OCI-LY1 (cell line): ENCODE measurements around the gene STKLD1.
"Not testable (repeated sequence)": the region's sequence is repeated elsewhere in the genome, so short reads cannot be mapped to it uniquely, and the experiment has no call there.

Experiments
- H2AFZ ChIP-seq: fragments of 200-600 bp; sonication (generic), shearing (Covaris generic); 2 replicates; pipeline ENCODE4 v1.6.0; 2014; ENCODE audit warnings: antibody characterized with exemption, mild to moderate bottlenecking, low read length
- H3F3A ChIP-seq: fragments of 200-600 bp; sonication (generic), shearing (Covaris generic); 2 replicates; pipeline ENCODE4 v1.6.0; 2014; ENCODE audit warnings: mild to moderate bottlenecking, antibody characterized with exemption, low read length, moderate library complexity; ENCODE audit not compliant: insufficient read depth
- H3K27ac ChIP-seq: fragments of 200-600 bp; sonication (generic); 2 replicates; pipeline ENCODE4 v1.5.1; 2014; ENCODE audit warnings: low read length, mixed run types, mild to moderate bottlenecking, low read depth; ENCODE audit not compliant: poor library complexity, severe bottlenecking
- H3K27me3 ChIP-seq: fragments of 200-600 bp; sonication (generic); 2 replicates; pipeline ENCODE4 v1.6.0; 2014; ENCODE audit warnings: antibody characterized with exemption, mild to moderate bottlenecking, low read length, moderate library complexity; ENCODE audit not compliant: insufficient read depth
- H3K36me3 ChIP-seq: fragments of 200-600 bp; sonication (generic); 2 replicates; pipeline ENCODE4 v1.6.1; 2014; ENCODE audit warnings: mild to moderate bottlenecking, antibody characterized with exemption, low read length, moderate library complexity, mixed read lengths; ENCODE audit not compliant: insufficient read depth
- H3K4me1 ChIP-seq: fragments of 200-600 bp; sonication (generic); 2 replicates; pipeline ENCODE4 v1.5.1; 2014; ENCODE audit warnings: mild to moderate bottlenecking, low read length, moderate library complexity; ENCODE audit not compliant: insufficient read depth, severe bottlenecking
- H3K4me2 ChIP-seq: fragments of 200-600 bp; sonication (generic), shearing (Covaris generic); 2 replicates; pipeline ENCODE4 v1.6.1; 2014; ENCODE audit warnings: low read length
- H3K4me3 ChIP-seq: fragments of 200-600 bp; sonication (generic); 2 replicates; pipeline ENCODE4 v1.5.1; 2014; ENCODE audit warnings: low read length, low read depth, mild to moderate bottlenecking, mixed read lengths; ENCODE audit not compliant: poor library complexity, severe bottlenecking
- H3K79me2 ChIP-seq: fragments of 200-600 bp; shearing (Covaris generic); 2 replicates; pipeline ENCODE4 v1.6.1; 2016; ENCODE audit warnings: mixed run types, low read length, mixed read lengths; ENCODE audit not compliant: insufficient read depth
- H3K9ac ChIP-seq: fragments of 200-600 bp; sonication (generic), shearing (Covaris generic); 2 replicates; pipeline ENCODE4 v1.6.1; 2014; ENCODE audit warnings: mild to moderate bottlenecking, low read length, mixed read lengths
- H3K9me2 ChIP-seq: fragments of 200-600 bp; sonication (generic), shearing (Covaris generic); 2 replicates; pipeline ENCODE4 v1.6.1; 2014; ENCODE audit warnings: low read depth, mild to moderate bottlenecking, low read length, mixed read lengths
- H3K9me3 ChIP-seq: fragments of 200-600 bp; shearing (Covaris generic); 2 replicates; pipeline ENCODE4 v1.6.1; 2014; ENCODE audit warnings: low read length, mixed read lengths
- H4K20me1 ChIP-seq: fragments of 200-600 bp; sonication (generic), shearing (Covaris generic); 2 replicates; pipeline ENCODE4 v1.6.0; 2016; ENCODE audit warnings: mild to moderate bottlenecking, low read length; ENCODE audit not compliant: insufficient read depth
- EZH2 ChIP-seq: fragments of 200-600 bp; sonication (generic), shearing (Covaris generic); IDR thresholded peaks from 2 replicates; pipeline ENCODE4 v1.8.0; 2017; ENCODE audit warnings: borderline replicate concordance, mixed run types, mild to moderate bottlenecking, antibody characterized with exemption, low read length, moderate library complexity, mixed read lengths
- TF ChIP-seq, protein P1 (sequence below): fragments of 200-600 bp; sonication (generic), shearing (Covaris generic); IDR thresholded peaks from 2 replicates; pipeline ENCODE4 v1.5.1; 2017; ENCODE audit warnings: mild to moderate bottlenecking, antibody characterized with exemption, low read length, moderate library complexity, mixed read lengths

The STKLD1 gene

DNA sequence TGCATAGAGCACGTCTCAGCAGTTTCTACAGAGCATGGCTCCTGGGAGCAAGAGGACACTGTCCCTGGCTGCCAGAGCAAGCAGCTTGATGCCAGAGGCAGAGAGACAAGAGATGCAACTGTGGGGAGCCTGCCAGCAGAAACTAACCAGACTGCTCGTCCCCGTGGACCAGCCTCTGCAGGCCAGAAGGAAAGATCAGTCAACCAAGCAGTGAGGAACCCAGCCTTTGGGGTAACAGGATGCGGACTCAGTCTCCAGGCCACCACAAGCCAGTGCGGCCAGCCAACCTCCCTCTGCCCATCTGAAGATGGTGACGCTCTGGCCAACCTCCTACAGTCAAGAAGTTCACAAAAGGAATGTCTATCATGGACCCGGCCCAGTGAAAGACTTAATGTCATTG lies 4.0 kb upstream of the STKLD1 start:
- H4K20me1 ChIP-seq: no peaks in the 10 kb centered on the region
- no peaks in the 10 kb centered on the region for H3K9me3 ChIP-seq
- H3K27me3 ChIP-seq: no peaks in the 10 kb centered on the region; the same call in 1 of the 2 replicates
- H3K4me3 ChIP-seq: peak overlapping the region; percentile 18
- peak overlapping the region; percentile 50; the same call in 1 of the 2 replicates for H3K4me2 ChIP-seq
- no peaks in the 10 kb centered on the region for H3K9me2 ChIP-seq
- H3K9ac ChIP-seq: peak overlapping the region; percentile 43; the same call in 1 of the 2 replicates
- no peak overlapping the region for H2AFZ ChIP-seq
- peaks cover 25% of the 10 kb centered on the region; the same call in 1 of the 2 replicates for H3K36me3 ChIP-seq
- no peak overlapping the region for H3K27ac ChIP-seq
- H3K4me1 ChIP-seq: peaks cover 44% of the 10 kb centered on the region
- H3K79me2 ChIP-seq: peaks cover 28% of the 10 kb centered on the region
- H3F3A ChIP-seq: no peaks in the 10 kb centered on the region
- TF ChIP-seq, protein P1, sequence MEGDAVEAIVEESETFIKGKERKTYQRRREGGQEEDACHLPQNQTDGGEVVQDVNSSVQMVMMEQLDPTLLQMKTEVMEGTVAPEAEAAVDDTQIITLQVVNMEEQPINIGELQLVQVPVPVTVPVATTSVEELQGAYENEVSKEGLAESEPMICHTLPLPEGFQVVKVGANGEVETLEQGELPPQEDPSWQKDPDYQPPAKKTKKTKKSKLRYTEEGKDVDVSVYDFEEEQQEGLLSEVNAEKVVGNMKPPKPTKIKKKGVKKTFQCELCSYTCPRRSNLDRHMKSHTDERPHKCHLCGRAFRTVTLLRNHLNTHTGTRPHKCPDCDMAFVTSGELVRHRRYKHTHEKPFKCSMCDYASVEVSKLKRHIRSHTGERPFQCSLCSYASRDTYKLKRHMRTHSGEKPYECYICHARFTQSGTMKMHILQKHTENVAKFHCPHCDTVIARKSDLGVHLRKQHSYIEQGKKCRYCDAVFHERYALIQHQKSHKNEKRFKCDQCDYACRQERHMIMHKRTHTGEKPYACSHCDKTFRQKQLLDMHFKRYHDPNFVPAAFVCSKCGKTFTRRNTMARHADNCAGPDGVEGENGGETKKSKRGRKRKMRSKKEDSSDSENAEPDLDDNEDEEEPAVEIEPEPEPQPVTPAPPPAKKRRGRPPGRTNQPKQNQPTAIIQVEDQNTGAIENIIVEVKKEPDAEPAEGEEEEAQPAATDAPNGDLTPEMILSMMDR: no peak
- no peak for TF ChIP-seq EZH2

DNA sequence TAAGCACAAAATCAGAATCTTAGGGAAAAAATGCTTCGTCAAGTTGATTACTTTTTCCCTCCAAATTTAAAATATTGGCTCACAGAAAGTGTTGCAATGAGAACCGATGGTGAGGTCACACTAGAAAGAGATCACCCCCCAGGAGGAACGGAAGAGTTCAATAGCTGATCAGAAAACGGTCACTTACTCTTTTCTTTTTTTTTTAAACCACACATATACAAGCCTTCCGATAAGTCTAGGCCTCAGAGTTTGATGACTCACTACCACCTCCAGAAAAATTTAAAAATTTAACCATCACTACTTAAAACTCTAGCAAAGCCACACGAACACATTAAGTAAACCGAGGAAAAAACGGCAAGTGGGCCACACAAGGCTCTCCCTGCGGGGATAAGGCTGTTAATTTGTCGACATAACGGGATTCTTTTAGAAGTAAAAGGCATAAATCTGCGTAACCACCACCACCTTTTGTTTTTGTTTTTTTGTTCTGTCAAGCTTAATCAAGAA lies 1.5 kb upstream of the STKLD1 start:
- Histone ChIP-seq H3K4me2 (peak overlapping the region; percentile 93), H3K9me3 (no peaks in the 10 kb centered on the region), H3K79me2 (peaks cover 24% of the 10 kb centered on the region), H3K27ac (peak overlapping the region; percentile 26), H3K4me3 (peak overlapping the region; percentile 73), H3K9ac (peak overlapping the region; percentile 75), H3F3A (no peaks in the 10 kb centered on the region), H4K20me1 (no peaks in the 10 kb centered on the region), H2AFZ (no peak overlapping the region), H3K36me3 (peaks cover 14% of the 10 kb centered on the region; the same call in 1 of the 2 replicates), H3K9me2 (no peaks in the 10 kb centered on the region), H3K27me3 (no peaks in the 10 kb centered on the region; the same call in 1 of the 2 replicates), H3K4me1 (peaks cover 44% of the 10 kb centered on the region)
- TF ChIP-seq, protein P1: no peak
- TF ChIP-seq EZH2: no peak

DNA sequence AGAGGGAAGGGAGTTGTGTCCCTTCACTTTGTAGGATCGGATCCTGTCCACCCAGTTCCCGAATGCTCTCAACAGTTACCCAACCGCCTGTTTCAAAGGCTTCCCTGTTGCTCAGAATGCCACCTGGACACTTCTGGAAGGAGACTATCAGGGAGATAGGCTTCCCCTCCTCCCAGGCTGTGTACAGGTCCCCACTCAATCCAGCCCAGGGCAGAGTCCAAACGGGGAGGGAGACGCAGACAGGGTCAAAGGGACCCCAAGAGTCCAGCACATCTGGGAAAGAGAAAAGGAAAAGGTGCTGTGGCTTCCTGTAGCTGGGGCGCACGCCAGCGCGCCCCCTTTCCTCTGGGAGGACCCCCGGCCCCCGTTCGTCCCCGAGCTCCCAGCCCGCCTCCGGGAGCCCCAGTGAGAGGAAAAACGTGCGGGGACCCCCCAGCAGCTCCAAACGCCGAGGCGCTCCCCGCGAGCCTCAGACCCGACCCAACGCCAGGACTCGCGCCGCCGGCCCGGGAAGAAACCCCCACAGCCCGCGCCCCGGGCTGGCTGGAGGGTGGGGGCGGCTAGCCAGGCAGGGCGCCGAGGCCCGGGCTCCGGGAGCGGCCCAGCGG lies 946 bp upstream of the STKLD1 start:
- Histone ChIP-seq H3K9me3 (no peaks in the 10 kb centered on the region), H3K4me2 (peak overlapping the region; percentile 93), H2AFZ (no peak overlapping the region), H3K27me3 (no peaks in the 10 kb centered on the region; the same call in 1 of the 2 replicates), H3K9me2 (no peaks in the 10 kb centered on the region), H3K4me1 (peaks cover 43% of the 10 kb centered on the region), H4K20me1 (no peaks in the 10 kb centered on the region), H3K4me3 (peak overlapping the region; percentile 73), H3K9ac (peak overlapping the region; percentile 75), H3K79me2 (peaks cover 24% of the 10 kb centered on the region), H3K27ac (peak overlapping the region; percentile 26), H3F3A (no peaks in the 10 kb centered on the region), H3K36me3 (peaks cover 8% of the 10 kb centered on the region; the same call in 1 of the 2 replicates)
- TF ChIP-seq, protein P1: peak; percentile 46
- TF ChIP-seq EZH2: no peak

DNA sequence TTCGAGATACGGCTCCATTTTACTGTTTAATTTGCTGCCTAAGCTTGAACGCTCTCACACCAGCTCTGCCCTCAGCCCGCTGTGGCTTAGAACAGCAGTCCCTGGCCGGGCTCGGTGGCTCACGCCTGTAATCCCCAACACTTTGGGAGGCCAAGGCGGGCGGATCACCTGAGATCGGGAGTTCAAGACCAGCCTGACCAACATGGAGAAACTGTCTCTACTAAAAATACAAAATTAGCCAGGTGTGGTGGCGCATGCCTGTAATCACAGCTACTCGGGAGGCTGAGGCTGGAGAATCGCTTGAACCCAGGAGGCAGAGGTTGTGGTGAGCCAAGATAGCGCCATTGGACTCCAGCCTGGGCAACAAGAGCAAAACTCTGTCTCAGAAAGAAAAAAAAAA lies 1.1 kb downstream of the STKLD1 start:
- not testable (repeated sequence) for H3K4me3 ChIP-seq, H3K27me3 ChIP-seq, H3K27ac ChIP-seq, H3K9me3 ChIP-seq, H3K9ac ChIP-seq, H3K36me3 ChIP-seq, H2AFZ ChIP-seq, H3K4me2 ChIP-seq, H3K9me2 ChIP-seq, H4K20me1 ChIP-seq, H3F3A ChIP-seq
- Histone ChIP-seq H3K79me2 (peaks cover 15% of the 10 kb centered on the region), H3K4me1 (peaks cover 22% of the 10 kb centered on the region)
